HEK293 (cell line): ENCODE results near the gene MRPS27.

Experiments
- CTCF ChIA-PET: fragments of 350-600 bp; formaldehyde crosslinking; extraction: SDS; loops from one replicate; lab custom pipeline; 2021; ENCODE audit warnings: antibody characterized with exemption; lab: Yijun Ruan, JAX
- POLR2A ChIA-PET: fragments of 300-600 bp; formaldehyde crosslinking; extraction: SDS; loops from one replicate; lab custom pipeline; 2020; ENCODE audit warnings: antibody characterized with exemption, inconsistent platforms; lab: Yijun Ruan, JAX
- H3K27ac ChIP-seq: fragments of 200-500 bp; sonication (Bioruptor generic); 2 replicates; pipeline ENCODE4 v1.5.1; 2014; ENCODE audit warnings: low read depth, low read length, control low read depth, inconsistent platforms; ENCODE audit errors: extremely low read depth
- H3K36me3 ChIP-seq, 2 experiments: fragments of 200-500 bp in 1 of 2; sonication (Bioruptor generic) in 1 of 2; 1 replicate in 1 of 2; 2 replicates in 1 of 2; pipeline ENCODE4 v1.5.1; 2014 to 2017; ENCODE audit warnings: inconsistent platforms in 2 of 2, low read length in 2 of 2; ENCODE audit not compliant: control insufficient read depth in 2 of 2, insufficient read depth in 1 of 2
- H3K4me1 ChIP-seq: fragments of 200-500 bp; sonication (Bioruptor generic); 2 replicates; pipeline ENCODE4 v1.5.1; 2014; ENCODE audit warnings: mild to moderate bottlenecking, low read length, inconsistent platforms; ENCODE audit not compliant: control insufficient read depth, insufficient read depth
- H3K4me3 ChIP-seq: 2 replicates; pipeline ENCODE4 v1.5.1; 2011; ENCODE audit warnings: low read depth, mild to moderate bottlenecking, control low read depth, low read length, moderate library complexity
- H3K9me3 ChIP-seq: fragments of 200-500 bp; sonication (Bioruptor generic); 2 replicates; pipeline ENCODE4 v1.5.1; 2014; ENCODE audit warnings: low read depth, low read length, inconsistent platforms; ENCODE audit not compliant: control insufficient read depth, insufficient read depth
- CTCF ChIP-seq: fragments of 450-650 bp; formaldehyde crosslinking; IDR thresholded peaks from 2 replicates; pipeline ENCODE4 v1.5.1; 2016; ENCODE audit warnings: missing biosample characterization, missing genetic modification characterization
- INSM2 ChIP-seq: fragments of 450-650 bp; formaldehyde crosslinking; IDR thresholded peaks from 2 replicates; pipeline ENCODE4 v1.5.1; 2016; ENCODE audit warnings: missing biosample characterization, missing genetic modification characterization
- PRDM10 ChIP-seq: fragments of 450-650 bp; formaldehyde crosslinking; IDR thresholded peaks from 2 replicates; pipeline ENCODE4 v1.5.1; 2016; ENCODE audit warnings: missing biosample characterization, missing genetic modification characterization
- SALL2 ChIP-seq: fragments of 450-650 bp; formaldehyde crosslinking; IDR thresholded peaks from 2 replicates; pipeline ENCODE4 v1.5.0; 2017; ENCODE audit warnings: missing biosample characterization, mild to moderate bottlenecking, missing genetic modification characterization, borderline replicate concordance
- SCRT1 ChIP-seq: fragments of 450-650 bp; formaldehyde crosslinking; IDR thresholded peaks from 2 replicates; pipeline ENCODE4 v1.5.1; 2016; ENCODE audit warnings: missing biosample characterization, missing genetic modification characterization, borderline replicate concordance
- SP3 ChIP-seq: fragments of 450-650 bp; formaldehyde crosslinking; IDR thresholded peaks from 2 replicates; pipeline ENCODE4 v1.5.1; 2016; ENCODE audit warnings: missing biosample characterization, missing genetic modification characterization
- TRIM28 ChIP-seq: IDR thresholded peaks from 2 replicates; pipeline ENCODE4 v1.6.1; 2011; ENCODE audit warnings: low read length, control low read depth, borderline replicate concordance
- TSHZ1 ChIP-seq: fragments of 450-650 bp; formaldehyde crosslinking; IDR thresholded peaks from 2 replicates; pipeline ENCODE4 v1.5.1; 2016; ENCODE audit warnings: missing biosample characterization, missing genetic modification characterization, borderline replicate concordance
- ZIC2 ChIP-seq: fragments of 450-650 bp; formaldehyde crosslinking; IDR thresholded peaks from 2 replicates; pipeline ENCODE4 v1.5.1; 2016; ENCODE audit warnings: missing biosample characterization, missing genetic modification characterization
- ZNF211 ChIP-seq: fragments of 450-650 bp; formaldehyde crosslinking; IDR thresholded peaks from 2 replicates; pipeline ENCODE4 v1.5.1; 2016; ENCODE audit warnings: low read depth, missing biosample characterization, missing genetic modification characterization
- ZNF23 ChIP-seq: fragments of 450-650 bp; formaldehyde crosslinking; IDR thresholded peaks from 2 replicates; pipeline ENCODE4 v1.5.1; 2016; ENCODE audit warnings: missing biosample characterization, missing genetic modification characterization, borderline replicate concordance
- ZNF239 ChIP-seq: fragments of 450-650 bp; formaldehyde crosslinking; IDR thresholded peaks from 2 replicates; pipeline ENCODE4 v1.5.1; 2016; ENCODE audit warnings: missing biosample characterization, missing genetic modification characterization
- ZNF311 ChIP-seq: fragments of 450-650 bp; formaldehyde crosslinking; IDR thresholded peaks from 2 replicates; pipeline ENCODE4 v1.5.1; 2017; ENCODE audit warnings: missing biosample characterization, missing genetic modification characterization, borderline replicate concordance
- ZNF354C ChIP-seq: fragments of 450-650 bp; formaldehyde crosslinking; IDR thresholded peaks from 2 replicates; pipeline ENCODE4 v1.5.1; 2016; ENCODE audit warnings: missing biosample characterization, missing genetic modification characterization, low read depth, borderline replicate concordance
- ZNF37A ChIP-seq: fragments of 450-650 bp; IDR thresholded peaks from 2 replicates; pipeline ENCODE4 v1.5.1; 2018; ENCODE audit warnings: missing biosample characterization, missing genetic modification characterization
- ZNF510 ChIP-seq: fragments of 450-650 bp; formaldehyde crosslinking; IDR thresholded peaks from 2 replicates; pipeline ENCODE4 v1.5.1; 2018; ENCODE audit warnings: mild to moderate bottlenecking, missing genetic modification characterization, missing biosample characterization; ENCODE audit not compliant: insufficient replicate concordance
- ZNF530 ChIP-seq: fragments of 450-650 bp; formaldehyde crosslinking; IDR thresholded peaks from 2 replicates; pipeline ENCODE4 v1.5.1; 2016; ENCODE audit warnings: low read depth, missing biosample characterization, missing genetic modification characterization
- ZNF776 ChIP-seq: fragments of 450-650 bp; formaldehyde crosslinking; IDR thresholded peaks from 2 replicates; pipeline ENCODE4 v1.5.0; 2017; ENCODE audit warnings: missing biosample characterization, missing genetic modification characterization, borderline replicate concordance
- ZNF837 ChIP-seq: fragments of 450-650 bp; formaldehyde crosslinking; IDR thresholded peaks from 2 replicates; pipeline ENCODE4 v1.5.1; 2016; ENCODE audit warnings: missing biosample characterization, missing genetic modification characterization

The MRPS27 gene

GRCh38 chr5:72189146-72189545 lies 130.9 kb downstream of the MRPS27 start:
- ChIA-PET POLR2A (no interaction called here), CTCF (interaction anchor here (0.7 kb wide), 1 partner anchor 58 kb away, joined by 3 read pairs; no protein-coding TSS in a partner anchor)
- no peaks in the 10 kb centered on the region for H3K9me3 ChIP-seq
- no peak overlapping the region for H3K27ac ChIP-seq
- H3K4me3 ChIP-seq, result no peak overlapping the region
- H3K4me1 ChIP-seq, result no peaks in the 10 kb centered on the region
- no peak for TF ChIP-seq ZNF239 (tag by site-specific recombination)
- TF ChIP-seq SCRT1 (tag by site-specific recombination), result no peak
- no peak for TF ChIP-seq ZNF530 (tag by site-specific recombination)
- TF ChIP-seq ZNF37A, result no peak
- TF ChIP-seq ZNF23 (tag by site-specific recombination), result no peak
- TF ChIP-seq CTCF (tag by site-specific recombination), result no peak
- no peak for TF ChIP-seq ZNF837 (tag by site-specific recombination)
- TF ChIP-seq ZNF510 (tag by site-specific recombination), result no peak
- no peak for TF ChIP-seq INSM2 (tag by site-specific recombination)
- no peak for TF ChIP-seq ZNF211
- TF ChIP-seq ZNF354C (tag by site-specific recombination), result no peak
- H3K36me3 ChIP-seq, result peaks cover 0 to 50% of the 10 kb centered on the region in 2 experiments; a peak in 2 of 3 replicates

- Histone ChIP-seq H3K27ac (no peak overlapping the region), H3K9me3 (no peaks in the 10 kb centered on the region), H3K36me3 (peaks cover 0 to 47% of the 10 kb centered on the region in 2 experiments; a peak in 2 of 3 replicates), H3K4me3 (no peak overlapping the region), H3K4me1 (no peaks in the 10 kb centered on the region)
- ChIA-PET POLR2A (no interaction called here), CTCF (interaction anchor here (0.7 kb wide), 1 partner anchor 12 kb away, joined by 3 read pairs; no protein-coding TSS in a partner anchor)
- TF ChIP-seq ZNF23 (tag by site-specific recombination), result no peak
- no peak for TF ChIP-seq TSHZ1 (tag by site-specific recombination)
- TF ChIP-seq TRIM28, result no peak
- TF ChIP-seq SP3 (tag by site-specific recombination), result no peak
- no peak for TF ChIP-seq ZNF776 (tag by site-specific recombination)
- TF ChIP-seq ZNF311 (tag by site-specific recombination), result no peak
- TF ChIP-seq SALL2 (tag by site-specific recombination), result no peak
- TF ChIP-seq ZIC2 (tag by site-specific recombination), result no peak
- no peak for TF ChIP-seq PRDM10 (tag by site-specific recombination)
These were observed 131.9 kb downstream of the MRPS27 start for GRCh38 chr5:72188166-72188565.
